ENCODE data around the gene NEK2. TPM values are rescaled to one million over a fixed set of nuclear protein-coding genes. Genes with fewer than 3 reads are reported as not detected.

The NEK2 gene
- total RNA-seq, 1 experiment from 2014 or later: 47.5 TPM

DNA sequence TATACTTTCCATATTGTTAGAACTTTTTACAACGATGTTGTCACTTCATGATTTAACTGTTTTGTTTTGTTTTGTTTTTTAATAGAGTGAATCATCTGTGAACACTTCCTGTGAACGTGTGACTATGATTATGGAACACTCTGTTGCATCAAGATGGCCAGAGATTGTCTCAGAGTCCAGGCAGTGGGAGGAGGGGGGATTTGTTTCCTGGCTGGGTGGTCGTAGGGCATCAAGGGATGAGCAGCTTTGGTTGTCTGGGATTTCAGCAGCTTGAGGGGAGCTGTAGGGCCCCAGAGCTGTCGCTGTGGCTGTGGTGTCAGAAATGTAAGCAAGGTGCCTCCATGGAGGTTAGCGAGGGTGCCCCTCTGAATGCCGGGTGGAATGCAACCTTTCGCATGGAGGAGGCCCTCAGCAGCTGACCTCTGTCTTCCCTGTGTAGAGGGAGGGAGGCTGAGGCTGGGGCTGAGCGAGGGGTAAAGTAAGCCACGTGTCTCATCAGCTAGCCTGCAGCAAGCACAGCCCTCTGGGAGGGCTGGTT, 21.4 kb downstream of the NEK2 start:
- Histone ChIP-seq H3K4me1 (ENCODE audit: insufficient read depth, low read length) (peaks cover 14% of the 10 kb centered on the region), H3K27ac (ENCODE audit: low read length) (no peak overlapping the region), H3K79me2 (ENCODE audit: low read length) (no peaks in the 10 kb centered on the region), H3K36me3 (ENCODE audit: low read depth, low read length) (no peaks in the 10 kb centered on the region), H3F3A (ENCODE audit: low read length, unreplicated experiment) (no peaks in the 10 kb centered on the region), H3K9me2 (replicated peaks; ENCODE audit: low read length) (no peaks in the 10 kb centered on the region), H3K4me3 (ENCODE audit: low read length) (no peak overlapping the region), H4K20me1 (ENCODE audit: low read length) (no peaks in the 10 kb centered on the region), H3K27me3 (ENCODE audit: low read length) (no peaks in the 10 kb centered on the region), H3K9ac (ENCODE audit: low read length) (no peak overlapping the region), H2AFZ (ENCODE audit: low read length) (no peak overlapping the region), H3K9me3 (ENCODE audit: low read length) (no peaks in the 10 kb centered on the region), H3K4me2 (ENCODE audit: low read length) (peak overlapping the region; percentile 11; the same call in 1 of the 2 replicates)
- intact Hi-C loops (cut with micrococcal nuclease): no loop called here
- CTCF ChIA-PET: interaction anchor here (0.6 to 0.7 kb wide), 2 partner anchors 75 to 95 kb away, joined by 3 read pairs; partner anchors contain the start of gene SLC30A1
- DNase-seq: peak; percentile 46
- POLR2A ChIA-PET (ENCODE audit: unreplicated experiment): interaction anchor here (0.6 to 0.7 kb wide), 3 partner anchors 21 to 79 kb away, joined by 4 to 7 read pairs (median 6); partner anchors contain the start of gene SLC30A1
- TF ChIP-seq, protein P1, sequence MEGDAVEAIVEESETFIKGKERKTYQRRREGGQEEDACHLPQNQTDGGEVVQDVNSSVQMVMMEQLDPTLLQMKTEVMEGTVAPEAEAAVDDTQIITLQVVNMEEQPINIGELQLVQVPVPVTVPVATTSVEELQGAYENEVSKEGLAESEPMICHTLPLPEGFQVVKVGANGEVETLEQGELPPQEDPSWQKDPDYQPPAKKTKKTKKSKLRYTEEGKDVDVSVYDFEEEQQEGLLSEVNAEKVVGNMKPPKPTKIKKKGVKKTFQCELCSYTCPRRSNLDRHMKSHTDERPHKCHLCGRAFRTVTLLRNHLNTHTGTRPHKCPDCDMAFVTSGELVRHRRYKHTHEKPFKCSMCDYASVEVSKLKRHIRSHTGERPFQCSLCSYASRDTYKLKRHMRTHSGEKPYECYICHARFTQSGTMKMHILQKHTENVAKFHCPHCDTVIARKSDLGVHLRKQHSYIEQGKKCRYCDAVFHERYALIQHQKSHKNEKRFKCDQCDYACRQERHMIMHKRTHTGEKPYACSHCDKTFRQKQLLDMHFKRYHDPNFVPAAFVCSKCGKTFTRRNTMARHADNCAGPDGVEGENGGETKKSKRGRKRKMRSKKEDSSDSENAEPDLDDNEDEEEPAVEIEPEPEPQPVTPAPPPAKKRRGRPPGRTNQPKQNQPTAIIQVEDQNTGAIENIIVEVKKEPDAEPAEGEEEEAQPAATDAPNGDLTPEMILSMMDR (conservative IDR thresholded peaks at IDR 0.05; ENCODE audit: low read depth, low read length): no peak
- TF ChIP-seq EZH2 (IDR thresholded peaks at IDR 0.05; ENCODE audit: low read length, unreplicated experiment) (no peak), EZH2phosphoT487 (IDR thresholded peaks at IDR 0.05; ENCODE audit: borderline replicate concordance, low read length) (no peak)
- peak; percentile 62 for ATAC-seq
- no TSS peak for BruUV-seq (replicated peaks)

DNA sequence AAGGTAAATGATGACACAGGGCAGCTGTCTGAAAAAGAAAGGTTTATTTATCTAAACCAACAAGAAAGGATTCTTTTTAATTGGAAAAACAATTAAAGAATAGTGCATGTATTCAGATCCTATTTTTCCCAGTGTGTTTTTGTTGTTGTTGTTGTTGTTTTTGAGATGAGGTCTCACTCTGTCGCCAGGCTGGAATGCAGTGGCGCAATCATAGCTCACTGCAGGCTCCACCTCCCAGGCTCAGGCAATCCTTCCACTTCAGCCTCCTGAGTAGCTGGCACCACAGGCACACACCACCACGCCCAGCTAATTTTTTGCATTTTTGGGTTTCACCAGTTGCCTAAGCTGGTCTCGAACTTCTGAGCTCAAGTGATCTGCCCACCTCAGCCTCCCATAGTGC, 22.1 kb downstream of the NEK2 start:
- H3K79me2 ChIP-seq (ENCODE audit: low read length): no peaks in the 10 kb centered on the region
- TF ChIP-seq, protein P1 (conservative IDR thresholded peaks at IDR 0.05; ENCODE audit: low read depth, low read length): no peak
- no peak for TF ChIP-seq EZH2 (IDR thresholded peaks at IDR 0.05; ENCODE audit: low read length, unreplicated experiment)
- no peak for TF ChIP-seq EZH2phosphoT487 (IDR thresholded peaks at IDR 0.05; ENCODE audit: borderline replicate concordance, low read length)
- peaks cover 21% of the 10 kb centered on the region for H3K4me1 ChIP-seq (ENCODE audit: insufficient read depth, low read length)
- no peaks in the 10 kb centered on the region for H3K27me3 ChIP-seq (ENCODE audit: low read length)
- no TSS peak for BruUV-seq (replicated peaks)
- no peak overlapping the region for H3K4me3 ChIP-seq (ENCODE audit: low read length)
- H3K9me3 ChIP-seq (ENCODE audit: low read length): no peaks in the 10 kb centered on the region
- no peak for DNase-seq
- intact Hi-C loops (cut with micrococcal nuclease): no loop called here
- no peak overlapping the region for H2AFZ ChIP-seq (ENCODE audit: low read length)
- CTCF ChIA-PET: interaction anchor here (0.6 to 0.7 kb wide), 2 partner anchors 28 to 74 kb away, joined by 3 read pairs; partner anchors contain the start of gene SLC30A1
- no peaks in the 10 kb centered on the region for H3K9me2 ChIP-seq (replicated peaks; ENCODE audit: low read length)
- no peak overlapping the region for H3K9ac ChIP-seq (ENCODE audit: low read length)
- peak; percentile 6; the same call in 1 of the 2 replicates for ATAC-seq
- no peak overlapping the region for H3K4me2 ChIP-seq (ENCODE audit: low read length)
- H4K20me1 ChIP-seq (ENCODE audit: low read length): no peaks in the 10 kb centered on the region
- no peaks in the 10 kb centered on the region for H3K36me3 ChIP-seq (ENCODE audit: low read depth, low read length)
- POLR2A ChIA-PET (ENCODE audit: unreplicated experiment): interaction anchor here (0.6 to 0.7 kb wide), 2 partner anchors 20 to 79 kb away, joined by 4 to 7 read pairs; no protein-coding TSS in a partner anchor
- H3K27ac ChIP-seq (ENCODE audit: low read length): no peak overlapping the region
- no peaks in the 10 kb centered on the region for H3F3A ChIP-seq (ENCODE audit: low read length, unreplicated experiment)

DNA sequence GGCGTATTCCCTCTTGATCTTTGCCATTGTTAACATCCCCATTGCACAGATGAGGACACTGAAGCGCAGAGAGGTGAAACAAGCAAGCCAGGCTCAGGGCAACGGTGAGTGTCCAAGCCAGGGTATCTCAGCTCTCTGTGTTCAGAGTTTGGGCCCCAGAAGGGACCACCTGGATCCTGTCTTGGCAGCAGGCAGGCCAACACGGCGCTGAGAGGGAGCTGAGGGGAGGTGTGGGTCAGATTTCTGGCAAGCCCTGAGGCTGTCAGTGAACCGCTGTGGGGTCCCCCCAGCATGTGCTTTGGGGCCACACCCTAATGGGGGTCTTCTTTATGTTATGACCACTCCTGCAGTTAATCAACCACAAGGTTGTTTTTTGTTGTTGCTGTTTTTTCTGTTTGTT, 23.1 kb downstream of the NEK2 start:
- Histone ChIP-seq H3K9me2 (replicated peaks; ENCODE audit: low read length) (no peaks in the 10 kb centered on the region), H3K79me2 (ENCODE audit: low read length) (no peaks in the 10 kb centered on the region), H3K36me3 (ENCODE audit: low read depth, low read length) (no peaks in the 10 kb centered on the region), H3K4me1 (ENCODE audit: insufficient read depth, low read length) (peaks cover 30% of the 10 kb centered on the region), H3K4me2 (ENCODE audit: low read length) (no peak overlapping the region), H3K9ac (ENCODE audit: low read length) (no peak overlapping the region), H3K27ac (ENCODE audit: low read length) (no peak overlapping the region), H3K9me3 (ENCODE audit: low read length) (no peaks in the 10 kb centered on the region), H3F3A (ENCODE audit: low read length, unreplicated experiment) (no peaks in the 10 kb centered on the region), H3K4me3 (ENCODE audit: low read length) (no peak overlapping the region), H4K20me1 (ENCODE audit: low read length) (no peaks in the 10 kb centered on the region), H2AFZ (ENCODE audit: low read length) (no peak overlapping the region), H3K27me3 (ENCODE audit: low read length) (no peaks in the 10 kb centered on the region)
- ChIA-PET POLR2A (ENCODE audit: unreplicated experiment) (no interaction called here), CTCF (no interaction called here)
- TF ChIP-seq EZH2 (IDR thresholded peaks at IDR 0.05; ENCODE audit: low read length, unreplicated experiment) (no peak), EZH2phosphoT487 (IDR thresholded peaks at IDR 0.05; ENCODE audit: borderline replicate concordance, low read length) (no peak)
- TF ChIP-seq, protein P1 (conservative IDR thresholded peaks at IDR 0.05; ENCODE audit: low read depth, low read length): no peak
- intact Hi-C loops (cut with micrococcal nuclease): no loop called here
- ATAC-seq (no peak), DNase-seq (no peak)
- BruUV-seq (replicated peaks): no TSS peak

Data from PC-3 (cell line).